Stomach (tissue), 4 donors: Measurements from ENCODE around the gene TM2D1.
A peak's percentile ranks its signal among the peaks of the same experiment; 100 is the strongest.

Experiments used
- EP300 ChIP-seq: sonication (generic); formaldehyde crosslinking; IDR thresholded peaks from one replicate; pipeline ENCODE4 v1.6.1; 2017; ENCODE audit warnings: antibody characterized with exemption
- POLR2A ChIP-seq, 4 donors: fragments of 450-650 bp; IDR thresholded peaks; one replicate each; pipeline ENCODE4 v1.6.1; 2016; ENCODE audit warnings: antibody characterized with exemption in 4 of 4, control low read depth in 2 of 4, mild to moderate bottlenecking in 1 of 4, moderate library complexity in 1 of 4
- POLR2AphosphoS5 ChIP-seq, 3 donors: sonication (generic); formaldehyde crosslinking; IDR thresholded peaks; one replicate each; pipeline ENCODE4 v1.6.1; 2016; ENCODE audit warnings: antibody characterized with exemption in 3 of 3
- TF ChIP-seq, protein P1 (sequence below), 7 experiments: fragments of 450-650 bp in 4 of 7; fragments of 200-600 bp in 3 of 7; sonication (generic) in 3 of 7; IDR thresholded peaks; one replicate each; pipeline ENCODE4 v1.5.1; 2016 to 2019; ENCODE audit warnings: antibody characterized with exemption in 7 of 7, control low read depth in 2 of 7, mild to moderate bottlenecking in 1 of 7

DNA sequence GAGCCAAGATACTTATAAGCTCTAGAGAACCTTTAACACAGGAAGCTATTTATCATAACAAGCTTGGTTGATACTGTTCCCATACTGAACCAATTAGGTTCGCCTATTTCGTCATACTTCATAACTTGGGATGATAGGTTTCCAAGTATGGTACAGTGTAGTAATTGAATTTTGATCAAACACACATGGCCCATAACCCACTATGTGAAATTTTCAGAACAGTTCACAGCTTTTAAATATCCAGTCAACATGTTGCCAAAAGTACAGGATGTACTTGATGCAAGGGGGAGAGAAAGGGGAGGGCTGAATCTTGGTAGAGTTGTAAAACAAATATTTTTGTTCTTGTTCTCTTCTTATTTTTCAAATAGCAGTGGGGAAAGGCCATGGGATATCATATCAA is 86.6 kb downstream of the TM2D1 start:
- TF ChIP-seq, protein P1, sequence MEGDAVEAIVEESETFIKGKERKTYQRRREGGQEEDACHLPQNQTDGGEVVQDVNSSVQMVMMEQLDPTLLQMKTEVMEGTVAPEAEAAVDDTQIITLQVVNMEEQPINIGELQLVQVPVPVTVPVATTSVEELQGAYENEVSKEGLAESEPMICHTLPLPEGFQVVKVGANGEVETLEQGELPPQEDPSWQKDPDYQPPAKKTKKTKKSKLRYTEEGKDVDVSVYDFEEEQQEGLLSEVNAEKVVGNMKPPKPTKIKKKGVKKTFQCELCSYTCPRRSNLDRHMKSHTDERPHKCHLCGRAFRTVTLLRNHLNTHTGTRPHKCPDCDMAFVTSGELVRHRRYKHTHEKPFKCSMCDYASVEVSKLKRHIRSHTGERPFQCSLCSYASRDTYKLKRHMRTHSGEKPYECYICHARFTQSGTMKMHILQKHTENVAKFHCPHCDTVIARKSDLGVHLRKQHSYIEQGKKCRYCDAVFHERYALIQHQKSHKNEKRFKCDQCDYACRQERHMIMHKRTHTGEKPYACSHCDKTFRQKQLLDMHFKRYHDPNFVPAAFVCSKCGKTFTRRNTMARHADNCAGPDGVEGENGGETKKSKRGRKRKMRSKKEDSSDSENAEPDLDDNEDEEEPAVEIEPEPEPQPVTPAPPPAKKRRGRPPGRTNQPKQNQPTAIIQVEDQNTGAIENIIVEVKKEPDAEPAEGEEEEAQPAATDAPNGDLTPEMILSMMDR (IDR thresholded peaks at IDR 0.05) = no peak
- TF ChIP-seq POLR2A (IDR thresholded peaks at IDR 0.05) (no peak), EP300 (peak; percentile 61), POLR2AphosphoS5 (IDR thresholded peaks at IDR 0.05) (peak; percentile 82 to 90 (median 88))
